ENCODE measurements around the gene ADIPOQ.
"Not testable (repeated sequence)": the region's sequence is repeated elsewhere in the genome, so short reads cannot be mapped to it uniquely, and the experiment has no call there.

ADIPOQ gene

DNA sequence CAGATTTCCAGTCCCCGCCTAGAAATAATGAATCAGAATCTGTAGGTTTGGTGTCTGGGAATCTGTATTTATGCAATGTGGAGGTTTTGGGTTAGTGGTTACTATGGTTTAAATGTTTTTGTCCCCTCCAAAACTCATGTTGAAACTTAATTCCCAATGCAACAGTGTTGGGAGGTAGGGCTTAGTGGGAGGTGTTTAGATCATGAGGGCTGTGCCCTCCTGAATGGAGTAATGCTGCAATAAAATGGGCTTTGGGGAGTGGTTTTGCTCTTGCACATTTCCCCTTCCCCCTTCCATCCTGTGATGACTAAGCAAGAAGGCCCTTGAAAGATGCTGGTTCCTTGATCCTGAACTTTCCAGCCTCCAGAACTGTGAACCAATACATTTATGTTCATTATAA is 27.1 kb upstream of the ADIPOQ start:
- H3K27me3 ChIP-seq (ENCODE audit: control insufficient read depth, insufficient read depth, low read length), result no peaks in the 10 kb centered on the region
- no CpG with 5 or more reads among the region's 1 CpG for WGBS (ENCODE audit: insufficient coverage, insufficient read length)
- DNase-seq (ENCODE audit: low read depth, low spot score), result no peak
- no peaks in the 10 kb centered on the region for H3K9me3 ChIP-seq (ENCODE audit: control insufficient read depth, insufficient read depth, low read length)
- no peaks in the 10 kb centered on the region for H3K36me3 ChIP-seq (ENCODE audit: control insufficient read depth, insufficient read depth, low read length)
- H3K4me1 ChIP-seq (ENCODE audit: control insufficient read depth, insufficient read depth, low read length), result 0 out of 2 replicates have a peak, but pooled peaks cover 1% of the 10 kb centered on the region
- H3K27ac ChIP-seq (ENCODE audit: low read length), result no peak overlapping the region
- H3K4me3 ChIP-seq (ENCODE audit: low read length), result no peak overlapping the region

DNA sequence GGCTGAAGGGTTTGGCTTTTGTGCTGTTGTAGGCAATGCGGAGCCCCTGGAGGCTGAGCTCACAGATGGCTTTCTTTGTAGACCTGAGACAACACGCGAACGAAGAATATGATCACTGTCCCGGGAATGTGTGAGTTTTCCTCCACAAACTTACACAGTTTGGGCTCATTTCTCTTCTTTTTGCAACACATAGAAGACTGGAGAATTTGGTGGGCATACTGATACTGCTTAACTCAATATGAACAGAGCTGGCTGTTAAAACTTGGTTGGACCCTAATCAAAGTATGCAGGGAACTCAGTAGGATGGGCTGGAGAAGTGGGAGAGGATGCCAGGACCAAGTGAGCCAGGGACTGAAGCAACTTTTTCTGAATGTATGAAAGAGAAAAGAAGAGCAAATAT is 24.0 kb upstream of the ADIPOQ start:
- Histone ChIP-seq H3K27ac (ENCODE audit: low read length) (no peak overlapping the region), H3K27me3 (ENCODE audit: control insufficient read depth, insufficient read depth, low read length) (no peaks in the 10 kb centered on the region), H3K36me3 (ENCODE audit: control insufficient read depth, insufficient read depth, low read length) (no peaks in the 10 kb centered on the region), H3K4me1 (ENCODE audit: control insufficient read depth, insufficient read depth, low read length) (0 out of 2 replicates have a peak, but pooled peaks cover 1% of the 10 kb centered on the region), H3K4me3 (ENCODE audit: low read length) (no peak overlapping the region), H3K9me3 (ENCODE audit: control insufficient read depth, insufficient read depth, low read length) (no peaks in the 10 kb centered on the region)
- WGBS (ENCODE audit: insufficient coverage, insufficient read length), result no CpG with 5 or more reads among the region's 5 CpGs
- DNase-seq (ENCODE audit: low read depth, low spot score), result no peak

- Histone ChIP-seq H3K9me3 (ENCODE audit: control insufficient read depth, insufficient read depth, low read length) (no peaks in the 10 kb centered on the region), H3K4me3 (ENCODE audit: low read length) (no peak overlapping the region), H3K36me3 (ENCODE audit: control insufficient read depth, insufficient read depth, low read length) (no peaks in the 10 kb centered on the region), H3K27me3 (ENCODE audit: control insufficient read depth, insufficient read depth, low read length) (no peaks in the 10 kb centered on the region), H3K4me1 (ENCODE audit: control insufficient read depth, insufficient read depth, low read length) (0 out of 2 replicates have a peak, but pooled peaks cover 1% of the 10 kb centered on the region), H3K27ac (ENCODE audit: low read length) (no peak overlapping the region)
- WGBS (ENCODE audit: insufficient coverage, insufficient read length), result no CpG with 5 or more reads among the region's 1 CpG
- DNase-seq (ENCODE audit: low read depth, low spot score), result no peak
These were observed 23.6 kb upstream of the ADIPOQ start for GRCh38 chr3:186818956-186819355.

DNA sequence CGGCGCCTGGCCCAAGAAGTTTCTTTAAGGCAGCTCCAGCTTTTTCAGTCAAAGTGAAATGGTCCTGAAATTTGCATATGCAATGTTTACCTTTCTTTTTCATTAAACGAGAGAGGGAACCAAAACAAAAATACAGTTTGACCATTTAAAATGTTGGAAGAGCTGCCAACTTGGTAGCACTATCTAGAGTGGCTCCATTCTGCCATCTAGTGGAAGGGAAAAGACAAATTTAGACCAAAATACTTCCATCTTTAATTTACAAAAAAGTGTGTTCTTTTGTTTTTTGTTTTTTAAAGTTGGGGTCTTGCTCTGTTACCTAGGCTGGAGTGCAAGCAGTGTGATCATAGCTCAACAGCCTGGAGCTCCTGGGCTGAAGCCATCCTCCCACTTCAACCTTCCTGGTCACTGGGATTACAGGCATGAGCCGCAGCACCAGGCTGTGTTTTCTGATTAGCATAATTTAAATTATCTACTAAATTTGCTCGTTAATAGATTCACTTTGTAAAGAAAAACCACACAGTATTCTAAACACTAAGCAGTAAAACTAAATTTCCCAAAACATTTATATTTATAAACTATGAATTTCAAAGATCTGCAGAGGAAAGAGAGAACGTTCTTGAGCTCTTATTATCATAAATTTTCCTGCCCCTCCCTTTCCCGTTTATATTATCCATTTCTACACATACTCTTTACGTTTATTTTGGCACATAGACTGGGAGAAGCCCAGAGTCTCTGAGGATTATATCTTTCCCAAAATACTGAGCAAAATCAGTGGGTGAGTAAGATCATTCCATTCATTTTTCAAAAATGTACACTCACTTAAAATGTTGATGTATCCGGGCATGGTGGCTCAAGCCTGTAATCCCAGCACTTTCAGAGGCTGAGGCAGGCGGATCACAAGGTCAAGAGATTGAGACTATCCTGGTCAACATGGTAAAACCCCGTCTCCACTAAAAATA is 20.8 kb upstream of the ADIPOQ start:
- no peak for DNase-seq (ENCODE audit: low read depth, low spot score)
- H3K4me3 ChIP-seq (ENCODE audit: low read length), result no peak overlapping the region
- WGBS (ENCODE audit: insufficient coverage, insufficient read length), result no CpG with 5 or more reads among the region's 11 CpGs
- no peak overlapping the region for H3K27ac ChIP-seq (ENCODE audit: low read length)
- H3K36me3 ChIP-seq (ENCODE audit: control insufficient read depth, insufficient read depth, low read length), result no peaks in the 10 kb centered on the region
- H3K9me3 ChIP-seq (ENCODE audit: control insufficient read depth, insufficient read depth, low read length), result no peaks in the 10 kb centered on the region
- peaks cover 3% of the 10 kb centered on the region; the same call in 1 of the 2 replicates for H3K4me1 ChIP-seq (ENCODE audit: control insufficient read depth, insufficient read depth, low read length)
- H3K27me3 ChIP-seq (ENCODE audit: control insufficient read depth, insufficient read depth, low read length), result peaks cover 8% of the 10 kb centered on the region; the same call in 1 of the 2 replicates

DNA sequence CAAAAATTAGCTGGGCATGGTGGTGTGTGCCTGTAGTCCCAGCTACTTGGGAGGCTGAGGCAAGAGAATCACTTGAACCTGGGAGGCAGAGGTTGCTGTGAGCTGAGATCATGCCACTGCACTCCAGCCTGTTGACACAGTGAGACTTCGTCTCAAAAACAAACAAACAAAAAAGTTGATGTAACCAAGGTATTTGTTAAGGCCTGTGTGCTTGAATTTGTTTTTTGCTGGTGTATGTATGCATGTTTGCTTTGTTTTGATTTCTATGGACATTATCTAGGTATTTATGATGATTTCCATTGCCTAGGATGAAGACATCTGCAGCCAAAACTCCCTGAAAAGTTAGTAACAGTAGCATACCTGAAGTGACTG is 20.1 kb upstream of the ADIPOQ start:
- not testable (repeated sequence) for H3K4me3 ChIP-seq (ENCODE audit: low read length); H3K27me3 ChIP-seq (ENCODE audit: control insufficient read depth, insufficient read depth, low read length); H3K4me1 ChIP-seq (ENCODE audit: control insufficient read depth, insufficient read depth, low read length); DNase-seq (ENCODE audit: low read depth, low spot score); H3K9me3 ChIP-seq (ENCODE audit: control insufficient read depth, insufficient read depth, low read length); H3K36me3 ChIP-seq (ENCODE audit: control insufficient read depth, insufficient read depth, low read length); H3K27ac ChIP-seq (ENCODE audit: low read length)
- WGBS (ENCODE audit: insufficient coverage, insufficient read length), result no CpG with 5 or more reads among the region's 1 CpG

DNA sequence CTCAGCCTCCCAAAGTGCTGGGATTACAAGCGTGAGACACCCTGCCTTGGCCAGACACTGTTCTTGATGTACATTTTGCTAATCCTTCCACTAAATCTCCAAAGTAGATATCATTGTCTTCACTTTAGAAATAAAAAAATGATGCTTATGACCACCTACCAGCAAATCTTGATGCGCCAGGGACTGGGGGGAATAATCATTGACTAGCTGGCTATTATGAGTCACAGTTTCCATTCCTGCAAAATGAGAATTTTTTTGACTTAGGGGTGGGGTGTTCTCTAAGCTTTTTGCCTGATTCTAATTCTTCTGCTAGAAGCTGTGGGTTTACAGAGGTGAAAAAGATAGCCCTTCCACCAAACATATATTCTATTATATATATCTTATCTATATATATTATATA is 19.1 kb upstream of the ADIPOQ start:
- Histone ChIP-seq H3K27ac (ENCODE audit: low read length) (no peak overlapping the region), H3K4me3 (ENCODE audit: low read length) (no peak overlapping the region), H3K4me1 (ENCODE audit: control insufficient read depth, insufficient read depth, low read length) (peaks cover 3% of the 10 kb centered on the region; the same call in 1 of the 2 replicates), H3K9me3 (ENCODE audit: control insufficient read depth, insufficient read depth, low read length) (no peaks in the 10 kb centered on the region), H3K27me3 (ENCODE audit: control insufficient read depth, insufficient read depth, low read length) (peaks cover 10% of the 10 kb centered on the region; the same call in 1 of the 2 replicates), H3K36me3 (ENCODE audit: control insufficient read depth, insufficient read depth, low read length) (no peaks in the 10 kb centered on the region)
- no peak for DNase-seq (ENCODE audit: low read depth, low spot score)
- WGBS (ENCODE audit: insufficient coverage, insufficient read length), result no CpG with 5 or more reads among the region's 2 CpGs

DNA sequence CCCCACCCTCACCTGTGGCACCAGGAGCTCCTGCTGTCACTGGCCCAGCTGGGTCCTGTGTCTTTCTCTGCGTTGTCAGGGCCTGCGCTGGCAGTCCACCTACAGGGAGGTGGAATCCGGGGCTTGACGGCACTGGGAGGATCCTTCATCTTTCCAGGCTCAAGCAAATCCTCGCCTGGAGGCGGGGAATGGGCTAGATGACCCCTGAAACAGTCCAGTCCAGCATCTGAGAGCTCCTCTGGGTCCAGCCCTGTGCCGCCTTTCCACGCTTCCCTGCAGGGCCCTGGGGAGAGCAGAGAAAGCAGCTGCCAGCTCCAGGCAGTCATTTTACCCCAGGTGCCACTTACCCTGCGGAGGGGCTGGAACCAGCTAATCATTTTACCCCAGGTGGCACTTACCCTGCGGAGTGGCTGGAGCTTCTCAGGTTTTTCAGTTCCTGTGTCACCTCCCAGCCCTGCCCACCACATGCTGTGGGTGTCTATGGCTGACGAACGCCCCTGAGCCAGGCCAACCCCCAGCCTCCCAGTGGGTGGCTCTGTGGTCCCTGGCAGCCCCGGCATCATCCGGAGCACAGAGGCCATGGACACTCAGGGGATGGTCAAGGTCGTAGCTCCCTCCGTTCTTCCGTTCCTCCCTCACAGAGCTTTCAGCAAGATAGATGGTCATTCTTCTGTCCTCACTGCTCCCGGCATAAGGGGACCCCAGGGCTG is 17.9 kb upstream of the ADIPOQ start:
- Histone ChIP-seq H3K9me3 (ENCODE audit: control insufficient read depth, insufficient read depth, low read length) (no peaks in the 10 kb centered on the region), H3K27me3 (ENCODE audit: control insufficient read depth, insufficient read depth, low read length) (peaks cover 11% of the 10 kb centered on the region; the same call in 1 of the 2 replicates), H3K4me1 (ENCODE audit: control insufficient read depth, insufficient read depth, low read length) (peaks cover 3% of the 10 kb centered on the region; the same call in 1 of the 2 replicates), H3K4me3 (ENCODE audit: low read length) (no peak overlapping the region), H3K36me3 (ENCODE audit: control insufficient read depth, insufficient read depth, low read length) (no peaks in the 10 kb centered on the region), H3K27ac (ENCODE audit: low read length) (no peak overlapping the region)
- no CpG with 5 or more reads among the region's 18 CpGs for WGBS (ENCODE audit: insufficient coverage, insufficient read length)
- DNase-seq (ENCODE audit: low read depth, low spot score), result no peak

DNA sequence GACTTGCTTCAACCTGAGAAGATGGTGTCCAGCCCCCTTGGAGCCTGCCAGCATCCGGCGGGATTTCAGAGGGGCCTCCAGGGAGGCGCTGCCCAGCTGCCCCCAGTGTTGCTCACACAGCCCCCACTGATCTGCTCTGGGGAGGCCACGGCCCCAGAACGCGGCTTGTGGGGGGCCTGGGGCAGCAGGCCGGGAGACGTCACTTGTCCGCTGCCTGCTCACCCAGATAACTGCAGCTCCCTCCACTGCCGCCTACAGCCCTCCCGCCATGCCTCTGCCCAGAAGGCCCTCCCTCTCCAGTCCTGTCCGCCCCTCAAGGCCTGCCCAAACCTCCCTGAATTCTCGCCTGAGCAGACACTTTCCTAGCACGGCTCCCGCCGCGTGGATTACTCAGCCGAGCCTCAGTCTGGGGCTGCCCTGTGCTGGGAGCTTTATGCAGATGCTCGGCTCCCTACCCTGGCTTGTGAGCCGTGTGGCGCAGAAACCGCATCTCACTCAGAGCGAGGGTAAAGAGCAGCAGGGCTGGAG is 17.2 kb upstream of the ADIPOQ start:
- WGBS (ENCODE audit: insufficient coverage, insufficient read length), result no CpG with 5 or more reads among the region's 23 CpGs
- Histone ChIP-seq H3K27me3 (ENCODE audit: control insufficient read depth, insufficient read depth, low read length) (peaks cover 16% of the 10 kb centered on the region; the same call in 1 of the 2 replicates), H3K9me3 (ENCODE audit: control insufficient read depth, insufficient read depth, low read length) (no peaks in the 10 kb centered on the region), H3K36me3 (ENCODE audit: control insufficient read depth, insufficient read depth, low read length) (no peaks in the 10 kb centered on the region), H3K4me3 (ENCODE audit: low read length) (peak overlapping the region; percentile 26; the same call in 1 of the 2 replicates), H3K4me1 (ENCODE audit: control insufficient read depth, insufficient read depth, low read length) (peaks cover 3% of the 10 kb centered on the region; the same call in 1 of the 2 replicates), H3K27ac (ENCODE audit: low read length) (no peak overlapping the region)
- DNase-seq (ENCODE audit: low read depth, low spot score), result no peak

DNA sequence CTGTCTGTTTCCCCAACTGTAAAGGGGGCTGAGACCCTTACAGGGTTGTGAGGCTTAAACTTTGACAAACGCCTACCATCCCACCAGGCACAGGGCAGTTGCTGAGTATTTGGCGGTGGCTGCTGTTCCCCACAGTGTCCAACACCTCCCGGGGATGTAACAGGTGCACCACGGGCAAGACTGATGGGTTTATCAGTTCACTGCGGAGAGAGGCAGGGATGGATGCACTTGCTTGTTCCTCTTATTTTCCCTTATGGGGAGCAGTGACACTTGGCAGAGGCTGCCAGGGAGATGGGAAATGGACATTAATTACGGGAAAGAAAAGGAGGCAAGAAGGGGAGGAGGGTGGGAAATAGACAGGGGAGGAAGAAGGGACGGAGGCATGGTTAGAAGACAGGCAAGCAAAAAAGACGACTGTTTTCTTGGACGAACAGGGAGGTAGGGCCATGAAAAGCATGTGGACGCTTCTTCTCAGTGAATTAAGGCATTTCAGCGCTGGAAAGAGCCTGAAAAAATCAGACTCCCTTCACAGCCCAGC is 16.6 kb upstream of the ADIPOQ start:
- Histone ChIP-seq H3K4me3 (ENCODE audit: low read length) (no peak overlapping the region; the same call in 1 of the 2 replicates), H3K4me1 (ENCODE audit: control insufficient read depth, insufficient read depth, low read length) (peaks cover 3% of the 10 kb centered on the region; the same call in 1 of the 2 replicates), H3K27ac (ENCODE audit: low read length) (no peak overlapping the region), H3K27me3 (ENCODE audit: control insufficient read depth, insufficient read depth, low read length) (peaks cover 16% of the 10 kb centered on the region; the same call in 1 of the 2 replicates), H3K36me3 (ENCODE audit: control insufficient read depth, insufficient read depth, low read length) (no peaks in the 10 kb centered on the region), H3K9me3 (ENCODE audit: control insufficient read depth, insufficient read depth, low read length) (no peaks in the 10 kb centered on the region)
- no peak for DNase-seq (ENCODE audit: low read depth, low spot score)
- WGBS (ENCODE audit: insufficient coverage, insufficient read length), result no CpG with 5 or more reads among the region's 11 CpGs

All from iPS DF 6.9 (cell line).